HG03103 (cell line): Measurements from ENCODE around the gene ABCA8.

Source experiments
- ATAC-seq: cut with Tn5 transposase; IDR thresholded peaks from one replicate; pipeline ENCODE4 v1.9.1; 2021; ENCODE audit warnings: low read depth; ENCODE audit not compliant: unreplicated experiment

The ABCA8 gene

GRCh38 chr17:68943123-68943811 lies 11.9 kb downstream of the ABCA8 start:
- no peak for ATAC-seq

GRCh38 chr17:68942389-68942788 lies 12.8 kb downstream of the ABCA8 start:
- no peak for ATAC-seq

- ATAC-seq = no peak
These were observed 13.4 kb downstream of the ABCA8 start for GRCh38 chr17:68941761-68942160.

GRCh38 chr17:68939195-68939594 lies 16.0 kb downstream of the ABCA8 start:
- no peak for ATAC-seq

GRCh38 chr17:68937890-68938514 lies 17.2 kb downstream of the ABCA8 start:
- no peak for ATAC-seq

- ATAC-seq = no peak
These were observed 27.7 kb downstream of the ABCA8 start for GRCh38 chr17:68927516-68927915.

- ATAC-seq = no peak
These were observed 30.1 kb downstream of the ABCA8 start for GRCh38 chr17:68924793-68925720.

- ATAC-seq = no peak
These were observed 44.3 kb downstream of the ABCA8 start for GRCh38 chr17:68910789-68911431.

GRCh38 chr17:68910251-68910705 lies 44.9 kb downstream of the ABCA8 start:
- no peak for ATAC-seq

GRCh38 chr17:68909066-68909465 lies 46.1 kb downstream of the ABCA8 start:
- no peak for ATAC-seq

GRCh38 chr17:68908045-68908444 lies 47.1 kb downstream of the ABCA8 start:
- peak; percentile 50 for ATAC-seq

- ATAC-seq = no peak
These were observed 48.6 kb downstream of the ABCA8 start for GRCh38 chr17:68906638-68907037.

GRCh38 chr17:68903286-68903685 lies 51.9 kb downstream of the ABCA8 start:
- no peak for ATAC-seq

GRCh38 chr17:68897557-68897956 lies 57.6 kb downstream of the ABCA8 start:
- ATAC-seq = no peak

- ATAC-seq = no peak
These were observed 62.5 kb downstream of the ABCA8 start for GRCh38 chr17:68892658-68893057.

GRCh38 chr17:68892193-68892592 lies 63.0 kb downstream of the ABCA8 start:
- no peak for ATAC-seq

- ATAC-seq = no peak
These were observed 68.8 kb downstream of the ABCA8 start for GRCh38 chr17:68886401-68886800.

GRCh38 chr17:68884888-68885287 lies 70.3 kb downstream of the ABCA8 start:
- no peak for ATAC-seq

GRCh38 chr17:68878226-68878885 lies 76.8 kb downstream of the ABCA8 start:
- ATAC-seq = no peak

- no peak for ATAC-seq
These were observed 83.7 kb downstream of the ABCA8 start for GRCh38 chr17:68871447-68871846.
